Measurements from ENCODE around the gene SPINK9. TPM values are rescaled to one million over a fixed set of nuclear protein-coding genes. Genes with fewer than 3 reads are reported as not detected.

Gene SPINK9
- total RNA-seq, 1 donor from 2014 or later = not detected

GRCh38 chr5:148382961-148383360 lies 47.6 kb downstream of the SPINK9 start:
- TF ChIP-seq EZH2 (IDR thresholded peaks at IDR 0.05) (no peak), EZH2phosphoT487 (IDR thresholded peaks at IDR 0.05) (no peak)
- TF ChIP-seq, protein P1, sequence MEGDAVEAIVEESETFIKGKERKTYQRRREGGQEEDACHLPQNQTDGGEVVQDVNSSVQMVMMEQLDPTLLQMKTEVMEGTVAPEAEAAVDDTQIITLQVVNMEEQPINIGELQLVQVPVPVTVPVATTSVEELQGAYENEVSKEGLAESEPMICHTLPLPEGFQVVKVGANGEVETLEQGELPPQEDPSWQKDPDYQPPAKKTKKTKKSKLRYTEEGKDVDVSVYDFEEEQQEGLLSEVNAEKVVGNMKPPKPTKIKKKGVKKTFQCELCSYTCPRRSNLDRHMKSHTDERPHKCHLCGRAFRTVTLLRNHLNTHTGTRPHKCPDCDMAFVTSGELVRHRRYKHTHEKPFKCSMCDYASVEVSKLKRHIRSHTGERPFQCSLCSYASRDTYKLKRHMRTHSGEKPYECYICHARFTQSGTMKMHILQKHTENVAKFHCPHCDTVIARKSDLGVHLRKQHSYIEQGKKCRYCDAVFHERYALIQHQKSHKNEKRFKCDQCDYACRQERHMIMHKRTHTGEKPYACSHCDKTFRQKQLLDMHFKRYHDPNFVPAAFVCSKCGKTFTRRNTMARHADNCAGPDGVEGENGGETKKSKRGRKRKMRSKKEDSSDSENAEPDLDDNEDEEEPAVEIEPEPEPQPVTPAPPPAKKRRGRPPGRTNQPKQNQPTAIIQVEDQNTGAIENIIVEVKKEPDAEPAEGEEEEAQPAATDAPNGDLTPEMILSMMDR (IDR thresholded peaks at IDR 0.05) = no peak
- no peaks in the 10 kb centered on the region for H3K9me3 ChIP-seq (ENCODE audit: low read depth)
- H4K20me1 ChIP-seq (ENCODE audit: low read depth) = peaks cover 9% of the 10 kb centered on the region
- H3K36me3 ChIP-seq = no peaks in the 10 kb centered on the region
- no peaks in the 10 kb centered on the region for H3F3A ChIP-seq (ENCODE audit: low read depth)
- H3K4me1 ChIP-seq = peaks cover 15% of the 10 kb centered on the region
- peak overlapping the region; percentile 66 for H2AFZ ChIP-seq (replicated peaks)
- no peak overlapping the region for H3K27ac ChIP-seq
- Mint-ChIP-seq H3K4me1 (peaks cover 27% of the 10 kb centered on the region), H3K27ac (no peak overlapping the region), H3K9me3 (no peaks in the 10 kb centered on the region), H3K4me3 (peak overlapping the region; percentile 93), H3K27me3 (ENCODE audit: insufficient read depth, low read depth) (no peaks in the 10 kb centered on the region), H3K36me3 (peaks cover 1% of the 10 kb centered on the region)
- H3K79me2 ChIP-seq (ENCODE audit: low read depth) = peaks cover 41% of the 10 kb centered on the region
- DNase-seq (ENCODE audit: low spot score) = no peak
- peak overlapping the region; percentile 82 for H3K4me3 ChIP-seq
- H3K4me2 ChIP-seq = peak overlapping the region; percentile 77
- H3K9ac ChIP-seq = peak overlapping the region; percentile 18
- H3K27me3 ChIP-seq = no peaks in the 10 kb centered on the region

DNA sequence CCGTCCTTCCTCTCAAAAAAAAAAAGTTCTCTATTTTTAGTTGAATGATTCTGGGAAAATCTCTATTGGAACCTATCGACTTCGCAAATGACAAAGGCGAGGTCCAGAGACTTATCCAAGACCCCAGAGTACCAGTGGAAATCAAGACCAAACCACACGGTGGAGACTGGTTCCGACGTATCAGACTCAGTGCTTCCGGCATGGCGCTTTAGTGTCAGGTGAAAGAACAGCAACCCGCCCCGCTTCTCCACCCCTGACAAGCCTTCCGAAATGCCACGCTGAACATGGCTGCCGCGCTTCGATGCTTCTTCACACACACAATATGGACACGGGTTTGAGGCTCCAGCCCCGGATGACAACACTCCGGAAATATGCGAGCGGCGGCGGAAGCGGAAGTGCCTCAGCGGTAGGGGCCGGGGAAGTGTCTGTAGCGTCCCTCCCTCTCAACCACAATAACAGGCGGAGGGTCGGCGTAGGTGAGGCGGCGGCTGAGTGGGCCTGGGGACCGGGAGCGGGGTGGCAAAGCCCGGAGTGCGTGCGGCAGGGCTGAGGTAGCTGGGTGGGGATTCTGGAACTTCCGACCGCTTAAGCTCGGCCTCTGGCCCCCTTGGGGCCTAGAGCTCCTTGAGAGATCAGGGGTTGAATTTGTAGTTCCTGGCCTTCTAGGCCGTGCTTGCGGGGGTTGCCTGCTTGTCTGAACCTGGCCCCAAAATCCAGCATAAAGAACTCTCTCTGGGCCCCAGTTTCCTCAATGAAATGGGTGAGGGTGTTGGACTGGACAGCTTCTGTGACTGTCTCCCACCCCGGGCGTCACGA lies 48.4 kb downstream of the SPINK9 start, which contains the start of gene FBXO38:
FBXO38 (plus strand) TSS at position 395 of the 816 bp plus-strand sequence. CDS start 10,819 bp downstream, outside the sequence.
- no peaks in the 10 kb centered on the region for H3K27me3 Mint-ChIP-seq (ENCODE audit: insufficient read depth, low read depth)

GRCh38 chr5:148384380-148384737 lies 49.0 kb downstream of the SPINK9 start:
- H3K4me3 Mint-ChIP-seq = peak overlapping the region; percentile 93
- H3K36me3 Mint-ChIP-seq = peaks cover 2% of the 10 kb centered on the region
- no peaks in the 10 kb centered on the region for H3K36me3 ChIP-seq
- no peaks in the 10 kb centered on the region for H3K9me3 ChIP-seq (ENCODE audit: low read depth)
- H3K79me2 ChIP-seq (ENCODE audit: low read depth) = peaks cover 55% of the 10 kb centered on the region
- peak overlapping the region; percentile 84 for H3K4me2 ChIP-seq
- no peaks in the 10 kb centered on the region for H3K27me3 ChIP-seq
- no peak for TF ChIP-seq EZH2phosphoT487 (IDR thresholded peaks at IDR 0.05)
- no peak for TF ChIP-seq EZH2 (IDR thresholded peaks at IDR 0.05)
- TF ChIP-seq, protein P1 (IDR thresholded peaks at IDR 0.05) = no peak
- peaks cover 12% of the 10 kb centered on the region for H4K20me1 ChIP-seq (ENCODE audit: low read depth)
- peak overlapping the region; percentile 16 for H3K27ac ChIP-seq
- H3K4me3 ChIP-seq = peak overlapping the region; percentile 82
- H2AFZ ChIP-seq (replicated peaks) = peak overlapping the region; percentile 23
- no peaks in the 10 kb centered on the region for H3K27me3 Mint-ChIP-seq (ENCODE audit: insufficient read depth, low read depth)
- H3K27ac Mint-ChIP-seq = peak overlapping the region; percentile 97
- H3F3A ChIP-seq (ENCODE audit: low read depth) = no peaks in the 10 kb centered on the region
- H3K4me1 ChIP-seq = peaks cover 15% of the 10 kb centered on the region
- H3K9ac ChIP-seq = peak overlapping the region; percentile 89
- peaks cover 27% of the 10 kb centered on the region for H3K4me1 Mint-ChIP-seq
- DNase-seq (ENCODE audit: low spot score) = no peak
- H3K9me3 Mint-ChIP-seq = no peaks in the 10 kb centered on the region

More for the DNA sequence above, 48.4 kb downstream of the SPINK9 start, which contains the start of gene FBXO38:
- H3K4me1 Mint-ChIP-seq = peaks cover 27% of the 10 kb centered on the region
- H3K27ac Mint-ChIP-seq = peak within 1 kb of the TSS; percentile 97
- H2AFZ ChIP-seq (replicated peaks) = peak within 1 kb of the TSS; percentile 66
- no peaks in the 10 kb centered on the region for H3K9me3 ChIP-seq (ENCODE audit: low read depth)
- no peaks in the 10 kb centered on the region for H3F3A ChIP-seq (ENCODE audit: low read depth)
- H3K4me2 ChIP-seq = peak within 1 kb of the TSS; percentile 84
- H3K36me3 ChIP-seq = no peaks in the 10 kb centered on the region
- peak within 1 kb of the TSS; percentile 16 for H3K27ac ChIP-seq
- H3K9me3 Mint-ChIP-seq = no peaks in the 10 kb centered on the region
- H3K4me3 ChIP-seq = peak within 1 kb of the TSS; percentile 82
- H3K9ac ChIP-seq = peak within 1 kb of the TSS; percentile 89
- H3K36me3 Mint-ChIP-seq = peaks cover 2% of the 10 kb centered on the region
- DNase-seq (ENCODE audit: low spot score) = peak; percentile 97
- no peaks in the 10 kb centered on the region for H3K27me3 ChIP-seq
- H3K4me1 ChIP-seq = peaks cover 15% of the 10 kb centered on the region
- H3K79me2 ChIP-seq (ENCODE audit: low read depth) = peaks cover 49% of the 10 kb centered on the region
- peak within 1 kb of the TSS; percentile 93 for H3K4me3 Mint-ChIP-seq
- TF ChIP-seq, protein P1 (IDR thresholded peaks at IDR 0.05) = peak; percentile 17
- no peak for TF ChIP-seq EZH2 (IDR thresholded peaks at IDR 0.05)
- H4K20me1 ChIP-seq (ENCODE audit: low read depth) = peaks cover 9% of the 10 kb centered on the region

Data from neural progenitor cell (in vitro differentiated cells).